Skeletal muscle satellite cell (primary cell): ENCODE data around the gene KCTD11.
"Not testable (repeated sequence)": the region's sequence is repeated elsewhere in the genome, so short reads cannot be mapped to it uniquely, and the experiment has no call there.

Experiments used
- H3K27me3 ChIP-seq: 2 replicates; pipeline ENCODE4 v1.7.0; 2013; ENCODE audit warnings: low read length; ENCODE audit not compliant: control insufficient read depth, insufficient read depth
- H3K36me3 ChIP-seq: 2 replicates; pipeline ENCODE4 v1.7.0; 2013; ENCODE audit warnings: mild to moderate bottlenecking, control low read depth, low read length; ENCODE audit not compliant: insufficient read depth
- H3K4me1 ChIP-seq: 2 replicates; pipeline ENCODE4 v1.7.0; 2013; ENCODE audit warnings: low read length; ENCODE audit not compliant: control insufficient read depth, insufficient read depth
- H3K4me2 ChIP-seq: 2 replicates; pipeline ENCODE4 v1.7.0; 2013; ENCODE audit warnings: mild to moderate bottlenecking, low read length
- H3K4me3 ChIP-seq: 2 replicates; pipeline ENCODE4 v1.7.0; 2013; ENCODE audit warnings: low read length
- H3K9ac ChIP-seq: 2 replicates; pipeline ENCODE4 v1.7.0; 2013; ENCODE audit warnings: mild to moderate bottlenecking, low read depth, low read length, moderate library complexity
- H3K9me3 ChIP-seq: replicated peaks from 2 replicates; pipeline ENCODE4 v1.7.0; 2013; ENCODE audit warnings: mild to moderate bottlenecking, control low read depth, low read length

Gene KCTD11

DNA sequence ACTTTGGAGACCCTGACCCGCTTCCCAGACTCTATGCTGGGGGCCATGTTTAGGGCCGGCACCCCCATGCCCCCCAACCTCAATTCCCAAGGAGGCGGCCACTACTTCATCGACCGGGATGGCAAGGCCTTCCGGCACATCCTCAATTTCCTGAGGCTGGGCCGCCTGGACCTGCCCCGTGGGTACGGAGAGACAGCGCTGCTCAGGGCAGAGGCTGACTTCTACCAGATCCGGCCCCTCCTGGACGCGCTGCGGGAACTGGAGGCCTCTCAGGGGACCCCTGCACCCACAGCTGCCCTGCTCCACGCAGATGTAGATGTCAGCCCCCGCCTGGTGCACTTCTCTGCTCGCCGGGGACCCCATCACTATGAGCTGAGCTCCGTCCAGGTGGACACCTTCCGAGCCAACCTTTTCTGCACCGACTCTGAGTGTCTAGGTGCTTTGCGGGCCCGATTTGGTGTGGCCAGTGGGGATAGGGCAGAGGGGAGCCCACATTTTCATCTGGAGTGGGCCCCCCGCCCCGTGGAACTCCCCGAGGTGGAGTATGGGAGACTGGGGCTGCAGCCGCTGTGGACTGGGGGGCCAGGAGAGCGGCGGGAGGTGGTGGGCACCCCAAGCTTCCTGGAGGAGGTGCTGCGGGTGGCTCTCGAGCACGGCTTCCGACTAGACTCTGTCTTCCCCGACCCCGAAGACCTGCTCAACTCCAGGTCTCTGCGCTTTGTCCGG is 1.1 kb downstream of the KCTD11 start:
- H3K27me3 ChIP-seq, result no peaks in the 10 kb centered on the region
- H3K9ac ChIP-seq, result peak overlapping the region; percentile 99
- H3K4me3 ChIP-seq, result peak overlapping the region; percentile 97
- no peaks in the 10 kb centered on the region for H3K9me3 ChIP-seq
- H3K4me1 ChIP-seq, result peaks cover 49% of the 10 kb centered on the region
- H3K36me3 ChIP-seq, result no peaks in the 10 kb centered on the region
- H3K4me2 ChIP-seq, result peak overlapping the region; percentile 82

DNA sequence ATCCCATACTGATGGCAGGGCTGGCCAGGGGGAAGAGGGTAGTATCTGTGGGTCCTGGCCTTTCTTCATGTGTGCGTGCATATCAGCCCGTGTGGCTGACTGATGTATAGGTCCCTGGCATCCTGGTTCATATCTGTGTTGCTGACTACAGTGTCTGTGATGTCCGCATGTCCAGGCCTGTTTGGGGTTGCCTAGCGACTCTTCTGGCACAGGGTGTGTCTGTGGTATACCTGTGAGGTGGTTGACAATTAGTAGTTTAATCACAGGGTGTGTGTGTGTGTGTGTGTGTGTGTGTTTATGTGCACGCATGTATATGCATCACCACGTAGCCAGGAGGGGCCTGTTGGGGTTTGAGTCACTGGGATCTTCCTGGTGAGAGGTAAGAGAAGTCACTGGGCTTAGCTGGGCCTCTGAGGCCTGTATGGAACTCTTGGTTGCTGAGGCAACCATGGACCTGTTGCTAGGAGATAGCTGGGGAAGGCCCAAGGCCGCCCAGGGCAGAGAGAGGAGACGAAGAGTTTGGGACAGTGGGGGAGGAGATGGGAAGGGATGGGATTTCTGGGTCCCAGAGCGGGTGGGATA is 2.4 kb downstream of the KCTD11 start:
- no peaks in the 10 kb centered on the region for H3K9me3 ChIP-seq
- H3K4me2 ChIP-seq, result peak overlapping the region; percentile 82
- no peak overlapping the region for H3K9ac ChIP-seq
- peaks cover 42% of the 10 kb centered on the region for H3K4me1 ChIP-seq
- no peaks in the 10 kb centered on the region for H3K36me3 ChIP-seq
- H3K27me3 ChIP-seq, result no peaks in the 10 kb centered on the region
- peak overlapping the region; percentile 44 for H3K4me3 ChIP-seq

DNA sequence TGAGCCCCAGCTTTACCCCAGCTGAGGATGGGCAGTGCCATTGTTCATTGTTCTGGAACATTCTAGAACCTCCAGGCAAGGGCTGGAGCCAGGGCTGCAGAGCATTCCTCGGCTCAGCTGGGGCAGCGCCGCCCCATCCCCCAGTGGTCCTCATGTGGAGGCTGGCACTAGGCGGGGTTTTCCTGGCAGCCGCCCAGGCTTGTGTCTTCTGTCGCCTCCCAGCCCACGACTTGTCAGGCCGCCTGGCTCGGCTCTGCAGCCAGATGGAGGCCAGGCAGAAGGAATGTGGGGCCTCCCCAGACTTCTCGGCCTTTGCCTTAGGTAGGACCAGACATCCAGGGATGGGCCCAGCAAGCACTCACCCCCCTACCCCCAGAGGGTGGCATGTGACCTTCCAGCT is 3.1 kb downstream of the KCTD11 start, which contains the start of gene TMEM95:
Gene TMEM95, plus strand, starts transcription at position 104 of the 400 bp plus-strand sequence. Its CDS starts 49 bp downstream, at position 153.
- Histone ChIP-seq H3K27me3 (no peaks in the 10 kb centered on the region), H3K4me3 (peak within 1 kb of the TSS; percentile 44), H3K4me1 (peaks cover 35% of the 10 kb centered on the region), H3K9me3 (no peaks in the 10 kb centered on the region), H3K36me3 (no peaks in the 10 kb centered on the region), H3K9ac (no peak within 1 kb of the TSS), H3K4me2 (peak within 1 kb of the TSS; percentile 82)

GRCh38 chr17:7355573-7355972 is 3.6 kb downstream of the KCTD11 start:
- Histone ChIP-seq H3K4me3 (no peak overlapping the region), H3K9me3 (no peaks in the 10 kb centered on the region), H3K27me3 (no peaks in the 10 kb centered on the region), H3K4me2 (no peak overlapping the region), H3K36me3 (no peaks in the 10 kb centered on the region), H3K4me1 (peaks cover 35% of the 10 kb centered on the region), H3K9ac (no peak overlapping the region)

GRCh38 chr17:7356072-7356549 is 4.1 kb downstream of the KCTD11 start:
- H3K4me1 ChIP-seq, result peaks cover 35% of the 10 kb centered on the region
- H3K9me3 ChIP-seq, result no peaks in the 10 kb centered on the region
- no peaks in the 10 kb centered on the region for H3K27me3 ChIP-seq
- no peaks in the 10 kb centered on the region for H3K36me3 ChIP-seq
- H3K4me2 ChIP-seq, result no peak overlapping the region
- no peak overlapping the region for H3K4me3 ChIP-seq
- H3K9ac ChIP-seq, result no peak overlapping the region

- H3K4me1 ChIP-seq, result peaks cover 35% of the 10 kb centered on the region
- H3K9ac ChIP-seq, result no peak overlapping the region
- H3K9me3 ChIP-seq, result no peaks in the 10 kb centered on the region
- no peak overlapping the region for H3K4me3 ChIP-seq
- H3K36me3 ChIP-seq, result no peaks in the 10 kb centered on the region
- no peak overlapping the region for H3K4me2 ChIP-seq
- no peaks in the 10 kb centered on the region for H3K27me3 ChIP-seq
Observed at GRCh38 chr17:7356756-7357155, 4.8 kb downstream of the KCTD11 start.

DNA sequence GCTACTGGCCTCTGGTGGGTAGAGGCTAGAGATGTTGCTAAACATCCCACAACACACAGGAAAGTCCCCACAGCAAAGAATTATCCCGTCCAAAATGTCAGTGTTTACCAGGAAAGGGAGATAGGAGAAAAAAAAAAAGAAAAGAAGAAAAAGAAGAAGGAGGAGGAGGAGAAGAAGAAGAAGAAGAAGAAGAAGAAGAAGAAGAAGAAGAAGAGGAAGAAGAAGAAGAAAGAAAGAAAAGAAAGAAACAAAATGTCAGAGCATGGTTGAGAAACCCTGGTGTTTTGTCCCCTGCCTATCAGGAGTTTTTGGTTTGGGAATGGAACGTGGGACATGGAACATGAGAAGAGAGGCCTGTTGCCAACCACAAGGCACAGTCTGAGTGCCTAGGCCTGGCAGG is 5.4 kb downstream of the KCTD11 start:
- H3K4me1 ChIP-seq, result peaks cover 35% of the 10 kb centered on the region

DNA sequence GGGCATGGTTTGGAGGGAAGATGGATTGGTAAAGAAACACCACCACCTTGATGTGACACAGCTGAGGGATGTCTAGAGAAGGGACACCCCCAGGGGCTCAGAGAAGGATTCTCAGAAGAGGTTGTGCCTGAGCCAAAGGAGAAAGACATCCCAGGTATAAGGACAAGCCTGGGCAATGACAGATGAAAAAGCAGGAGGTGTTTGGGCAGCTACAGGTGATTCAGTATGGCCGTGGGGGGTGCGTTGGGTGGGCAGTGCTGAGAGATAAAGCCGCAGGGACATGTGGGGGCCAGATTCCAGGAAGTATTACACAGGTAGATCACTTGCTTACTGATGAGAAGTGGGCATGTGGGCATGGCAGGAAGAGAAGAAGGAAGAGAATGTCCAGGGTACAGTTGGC is 9.9 kb downstream of the KCTD11 start:
- Histone ChIP-seq H3K9ac (no peak overlapping the region), H3K27me3 (no peaks in the 10 kb centered on the region), H3K4me1 (no peaks in the 10 kb centered on the region), H3K4me2 (no peak overlapping the region), H3K36me3 (no peaks in the 10 kb centered on the region), H3K4me3 (no peak overlapping the region), H3K9me3 (no peaks in the 10 kb centered on the region)

More for the DNA sequence above, 5.4 kb downstream of the KCTD11 start:
- Histone ChIP-seq H3K27me3 (no peaks in the 10 kb centered on the region), H3K9ac (no peak overlapping the region), H3K9me3 (no peaks in the 10 kb centered on the region), H3K36me3 (no peaks in the 10 kb centered on the region), H3K4me3 (no peak overlapping the region), H3K4me2 (no peak overlapping the region)

DNA sequence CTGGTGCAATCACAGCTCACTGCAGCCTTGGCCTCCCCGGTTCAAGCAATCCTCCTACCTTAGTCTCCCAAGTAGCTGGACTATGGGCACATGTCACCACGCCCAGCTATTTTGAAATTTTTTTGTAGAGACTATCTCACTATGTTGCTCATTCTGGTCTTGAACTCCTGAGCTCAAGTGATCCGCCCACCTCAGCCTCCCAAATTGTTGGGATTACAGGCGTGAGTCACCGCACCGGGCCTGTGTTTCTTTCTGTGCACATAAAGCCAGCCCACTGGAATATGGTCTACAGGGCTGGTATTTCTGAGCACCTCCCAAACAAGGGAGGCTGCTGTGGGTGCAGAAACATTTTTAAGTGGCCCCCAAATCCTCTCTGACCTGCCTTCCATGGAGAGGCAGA is 11.3 kb downstream of the KCTD11 start:
- Histone ChIP-seq H3K36me3 (no peaks in the 10 kb centered on the region), H3K9ac (no peak overlapping the region), H3K4me2 (no peak overlapping the region), H3K4me1 (no peaks in the 10 kb centered on the region), H3K9me3 (no peaks in the 10 kb centered on the region), H3K27me3 (no peaks in the 10 kb centered on the region), H3K4me3 (no peak overlapping the region)

DNA sequence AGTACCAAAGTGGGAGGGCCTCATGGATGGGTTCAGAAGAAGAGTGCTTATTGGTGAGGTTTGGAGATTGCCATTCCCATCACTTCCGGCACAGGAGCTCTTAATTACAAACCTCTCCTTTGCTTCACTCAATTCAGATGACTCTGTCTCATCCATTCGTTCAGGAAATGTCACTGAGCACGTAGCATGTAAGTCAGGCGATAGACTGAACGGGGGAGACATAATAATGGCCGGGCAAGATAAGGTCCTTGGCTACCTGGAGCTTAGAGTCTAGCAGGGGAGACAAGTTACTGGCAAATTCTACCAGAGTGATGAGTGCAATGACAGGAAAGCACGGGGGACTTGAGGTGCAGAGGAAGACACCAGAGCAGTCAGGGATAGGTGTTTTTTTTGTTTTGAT is 14.0 kb downstream of the KCTD11 start:
- not testable (repeated sequence) for H3K4me1 ChIP-seq, H3K9ac ChIP-seq, H3K4me2 ChIP-seq, H3K9me3 ChIP-seq, H3K4me3 ChIP-seq, H3K36me3 ChIP-seq
- H3K27me3 ChIP-seq, result peaks cover 13% of the 10 kb centered on the region

GRCh38 chr17:7367083-7367482 is 15.1 kb downstream of the KCTD11 start:
- Histone ChIP-seq H3K4me3 (no peak overlapping the region), H3K9ac (no peak overlapping the region), H3K9me3 (no peaks in the 10 kb centered on the region), H3K4me1 (no peaks in the 10 kb centered on the region), H3K27me3 (peaks cover 13% of the 10 kb centered on the region), H3K36me3 (no peaks in the 10 kb centered on the region), H3K4me2 (no peak overlapping the region)
